ENCODE measurements around the gene PLXNA2.

DNA sequence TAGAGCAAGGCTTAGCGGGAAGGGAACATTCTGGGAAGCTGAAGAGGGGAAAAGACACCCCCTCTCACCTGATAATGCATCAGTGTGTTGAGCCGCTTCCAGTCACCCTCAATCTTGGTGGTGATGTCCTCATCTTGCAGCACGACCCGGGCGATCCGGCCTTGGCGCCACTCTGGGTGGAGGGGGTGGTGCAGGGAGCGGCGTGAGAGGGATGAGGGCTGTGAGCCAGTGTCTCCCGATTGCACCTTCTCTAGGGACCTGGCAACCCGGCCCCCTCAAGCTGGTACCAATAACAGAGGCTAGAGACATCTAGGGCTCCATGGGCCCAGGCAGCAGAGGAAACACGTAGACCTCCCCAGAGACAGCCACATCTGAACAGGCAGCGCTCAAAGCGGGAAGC, 205.9 kb downstream of the PLXNA2 start:
- TF ChIP-seq POLR2A (IDR thresholded peaks at IDR 0.05), result no peak
- TF ChIP-seq, protein P1, sequence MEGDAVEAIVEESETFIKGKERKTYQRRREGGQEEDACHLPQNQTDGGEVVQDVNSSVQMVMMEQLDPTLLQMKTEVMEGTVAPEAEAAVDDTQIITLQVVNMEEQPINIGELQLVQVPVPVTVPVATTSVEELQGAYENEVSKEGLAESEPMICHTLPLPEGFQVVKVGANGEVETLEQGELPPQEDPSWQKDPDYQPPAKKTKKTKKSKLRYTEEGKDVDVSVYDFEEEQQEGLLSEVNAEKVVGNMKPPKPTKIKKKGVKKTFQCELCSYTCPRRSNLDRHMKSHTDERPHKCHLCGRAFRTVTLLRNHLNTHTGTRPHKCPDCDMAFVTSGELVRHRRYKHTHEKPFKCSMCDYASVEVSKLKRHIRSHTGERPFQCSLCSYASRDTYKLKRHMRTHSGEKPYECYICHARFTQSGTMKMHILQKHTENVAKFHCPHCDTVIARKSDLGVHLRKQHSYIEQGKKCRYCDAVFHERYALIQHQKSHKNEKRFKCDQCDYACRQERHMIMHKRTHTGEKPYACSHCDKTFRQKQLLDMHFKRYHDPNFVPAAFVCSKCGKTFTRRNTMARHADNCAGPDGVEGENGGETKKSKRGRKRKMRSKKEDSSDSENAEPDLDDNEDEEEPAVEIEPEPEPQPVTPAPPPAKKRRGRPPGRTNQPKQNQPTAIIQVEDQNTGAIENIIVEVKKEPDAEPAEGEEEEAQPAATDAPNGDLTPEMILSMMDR (IDR thresholded peaks at IDR 0.05), result no peak
